ENCODE data around the gene GLI3.

GLI3 gene

GRCh38 chr7:42161110-42161509 lies 75.9 kb downstream of the GLI3 start:
- in situ Hi-C loops (cut with HindIII; ENCODE audit: low sequenced_read_pairs): no loop called here
- TF ChIP-seq, protein P1, sequence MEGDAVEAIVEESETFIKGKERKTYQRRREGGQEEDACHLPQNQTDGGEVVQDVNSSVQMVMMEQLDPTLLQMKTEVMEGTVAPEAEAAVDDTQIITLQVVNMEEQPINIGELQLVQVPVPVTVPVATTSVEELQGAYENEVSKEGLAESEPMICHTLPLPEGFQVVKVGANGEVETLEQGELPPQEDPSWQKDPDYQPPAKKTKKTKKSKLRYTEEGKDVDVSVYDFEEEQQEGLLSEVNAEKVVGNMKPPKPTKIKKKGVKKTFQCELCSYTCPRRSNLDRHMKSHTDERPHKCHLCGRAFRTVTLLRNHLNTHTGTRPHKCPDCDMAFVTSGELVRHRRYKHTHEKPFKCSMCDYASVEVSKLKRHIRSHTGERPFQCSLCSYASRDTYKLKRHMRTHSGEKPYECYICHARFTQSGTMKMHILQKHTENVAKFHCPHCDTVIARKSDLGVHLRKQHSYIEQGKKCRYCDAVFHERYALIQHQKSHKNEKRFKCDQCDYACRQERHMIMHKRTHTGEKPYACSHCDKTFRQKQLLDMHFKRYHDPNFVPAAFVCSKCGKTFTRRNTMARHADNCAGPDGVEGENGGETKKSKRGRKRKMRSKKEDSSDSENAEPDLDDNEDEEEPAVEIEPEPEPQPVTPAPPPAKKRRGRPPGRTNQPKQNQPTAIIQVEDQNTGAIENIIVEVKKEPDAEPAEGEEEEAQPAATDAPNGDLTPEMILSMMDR (IDR thresholded peaks at IDR 0.05; ENCODE audit: low read depth, low read length): no peak
- no peak for DNase-seq (ENCODE audit: low read depth, low spot score)
- H3K4me3 ChIP-seq (ENCODE audit: low read depth, low read length): no peak overlapping the region

DNA sequence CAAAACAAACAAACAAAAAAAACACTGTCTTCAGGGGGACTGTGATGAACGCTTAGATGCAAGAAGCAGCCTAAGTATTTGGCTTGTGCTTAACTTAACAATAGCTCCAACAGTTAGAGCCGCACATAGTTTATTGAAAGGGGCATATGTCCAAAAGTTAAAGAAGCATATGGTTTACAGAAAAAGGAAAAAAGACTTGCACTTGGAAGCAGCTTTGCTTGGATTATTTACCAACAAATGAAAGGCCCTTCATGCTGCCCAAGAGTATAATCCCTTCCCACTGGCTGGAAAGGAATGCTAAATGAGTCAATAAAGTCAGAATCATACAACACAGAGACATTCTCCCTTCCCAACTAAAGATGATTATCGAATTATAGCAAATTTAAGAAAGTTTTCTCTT lies 77.9 kb downstream of the GLI3 start:
- in situ Hi-C loops (cut with HindIII; ENCODE audit: low sequenced_read_pairs): no loop called here
- H3K4me3 ChIP-seq (ENCODE audit: low read depth, low read length): no peak overlapping the region
- TF ChIP-seq, protein P1 (IDR thresholded peaks at IDR 0.05; ENCODE audit: low read depth, low read length): no peak
- no peak for DNase-seq (ENCODE audit: low read depth, low spot score)

- in situ Hi-C loops (cut with HindIII; ENCODE audit: low sequenced_read_pairs): no loop called here
- H3K4me3 ChIP-seq (ENCODE audit: low read depth, low read length): no peak overlapping the region
- no peak for DNase-seq (ENCODE audit: low read depth, low spot score)
- TF ChIP-seq, protein P1 (IDR thresholded peaks at IDR 0.05; ENCODE audit: low read depth, low read length): no peak
Measured at GRCh38 chr7:42156967-42157721, 79.9 kb downstream of the GLI3 start.

DNA sequence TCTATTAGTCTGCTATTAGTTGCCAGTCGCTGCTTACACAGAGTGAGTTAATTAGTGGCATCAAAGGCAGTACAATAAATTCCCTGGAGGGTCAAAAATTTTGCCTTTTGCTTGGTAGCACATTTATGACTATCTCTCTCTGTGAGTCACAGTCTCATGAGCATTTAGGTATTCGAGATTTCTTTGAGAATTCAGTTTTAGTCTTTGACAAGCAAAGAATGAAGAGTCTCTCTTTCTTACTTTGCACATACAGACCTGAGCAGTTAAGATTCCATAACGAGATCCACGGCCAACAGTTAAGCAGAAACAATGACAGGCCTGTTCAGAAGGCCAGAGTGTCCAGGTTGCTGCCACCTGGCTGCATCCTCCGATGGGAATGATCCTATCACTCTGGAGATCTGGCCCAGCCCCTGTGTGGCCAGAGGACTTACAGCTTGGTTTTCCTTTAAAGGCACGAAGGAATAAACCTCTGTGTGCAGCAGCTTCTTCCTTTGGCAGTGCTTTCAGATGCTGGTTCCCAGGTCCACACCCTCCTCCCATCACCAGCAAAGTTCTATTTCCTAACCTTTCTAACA lies 80.6 kb downstream of the GLI3 start:
- no peak overlapping the region for H3K4me3 ChIP-seq (ENCODE audit: low read depth, low read length)
- TF ChIP-seq, protein P1 (IDR thresholded peaks at IDR 0.05; ENCODE audit: low read depth, low read length): no peak
- in situ Hi-C loops (cut with HindIII; ENCODE audit: low sequenced_read_pairs): no loop called here
- no peak for DNase-seq (ENCODE audit: low read depth, low spot score)

DNA sequence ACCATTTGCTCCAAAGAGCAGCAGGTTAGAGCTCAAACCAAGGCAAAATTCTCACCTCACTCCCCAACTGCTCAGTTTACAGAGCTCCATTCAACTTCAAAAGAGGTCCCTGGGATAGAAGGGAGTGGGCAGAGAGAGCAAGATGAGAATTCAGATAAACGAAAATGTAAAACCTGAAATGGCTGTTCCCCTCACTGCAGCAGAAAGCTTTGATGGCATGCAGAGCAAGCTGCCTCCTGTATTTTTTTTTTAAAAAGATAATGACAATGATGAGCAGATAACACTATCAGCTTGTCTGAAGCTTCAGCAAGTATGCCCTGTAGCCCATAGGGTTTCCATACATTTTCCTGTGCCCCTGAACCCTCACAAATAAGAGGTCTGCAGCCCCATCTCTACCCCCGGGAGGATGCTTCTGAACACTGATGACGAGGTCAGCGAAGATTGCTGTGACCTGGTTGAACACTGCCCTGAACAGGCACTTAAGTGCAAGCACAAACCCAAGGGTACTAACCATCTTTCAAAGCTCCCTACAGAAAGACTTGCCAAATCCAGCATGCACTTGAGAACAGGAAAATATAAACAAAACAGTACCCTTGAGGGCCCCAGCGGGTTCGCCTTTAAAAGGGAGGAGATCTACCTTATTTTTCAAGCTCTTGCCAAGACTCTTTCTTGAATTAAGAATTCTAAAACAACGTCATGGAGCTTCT lies 81.3 kb downstream of the GLI3 start:
- in situ Hi-C loops (cut with HindIII; ENCODE audit: low sequenced_read_pairs): no loop called here
- TF ChIP-seq, protein P1 (IDR thresholded peaks at IDR 0.05; ENCODE audit: low read depth, low read length): no peak
- H3K4me3 ChIP-seq (ENCODE audit: low read depth, low read length): no peak overlapping the region
- no peak for DNase-seq (ENCODE audit: low read depth, low spot score)

DNA sequence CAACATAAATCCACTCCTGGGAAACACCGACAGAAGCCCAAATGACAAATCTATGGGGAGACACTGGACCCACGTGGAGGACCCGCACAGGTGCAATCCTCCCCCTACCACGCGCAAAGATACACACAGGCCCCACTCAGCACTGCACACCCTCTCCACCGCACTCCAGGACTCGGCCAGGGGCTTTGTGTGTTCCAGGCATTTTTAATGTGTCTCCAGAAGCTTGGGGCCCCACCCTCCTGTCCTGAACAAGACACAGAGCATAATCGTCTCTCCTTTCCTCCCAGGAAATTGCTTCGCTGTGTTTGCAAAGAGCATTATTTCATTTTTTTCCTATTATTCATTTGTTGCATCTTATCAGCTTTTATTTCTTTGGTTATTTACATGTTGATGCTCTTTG lies 82.8 kb downstream of the GLI3 start:
- H3K4me3 ChIP-seq (ENCODE audit: low read depth, low read length): no peak overlapping the region
- DNase-seq (ENCODE audit: low read depth, low spot score): no peak
- TF ChIP-seq, protein P1 (IDR thresholded peaks at IDR 0.05; ENCODE audit: low read depth, low read length): no peak
- in situ Hi-C loops (cut with HindIII; ENCODE audit: low sequenced_read_pairs): no loop called here

Data from astrocyte of the spinal cord (primary cell).